HCT116 (cell line): ENCODE measurements around the gene VAMP1. TPM values are rescaled to one million over a fixed set of nuclear protein-coding genes. Genes with fewer than 3 reads are reported as not detected.

Source experiments
- ATAC-seq: fragments of 200-7000 bp; cut with Tn5 transposase; 2 replicates; pipeline ENCODE4 v1.9.1; 2020; ENCODE audit warnings: mild to moderate bottlenecking, moderate library complexity
- BruUV-seq: library from RNA; stranded (reverse); fragments of 400-500 nt; replicated peaks from 2 replicates; lab custom pipeline; 2021; lab: Mats Ljungman, UMichigan
- CTCF ChIA-PET: fragments of 300-600 bp; sonication (Branson Sonifier 250); formaldehyde crosslinking; loops from one replicate; lab custom pipeline; 2021; ENCODE audit warnings: antibody characterized with exemption; lab: Charles Lee
- POLR2A ChIA-PET: fragments of 300-600, 350-600 bp; sonication (Branson Sonifier 250); formaldehyde crosslinking; loops from one replicate; lab custom pipeline; 2021; ENCODE audit warnings: antibody characterized with exemption; lab: Charles Lee
- RAD21 ChIA-PET, 2 experiments: fragments of 300-600 bp; sonication (Branson Sonifier 250); formaldehyde crosslinking; loops; one replicate each; lab custom pipeline; 2023; ENCODE audit warnings: low total read pairs in 2 of 2; ENCODE audit not compliant: uncharacterized antibody in 2 of 2, unreplicated experiment in 2 of 2, low non-redundant PET in 1 of 2; lab: Charles Lee
- DNase-seq: peaks from one replicate; pipeline ENCODE4 v3.0.0-alpha.2; 2010; ENCODE audit warnings: low read depth, low spot score
- H2AFZ ChIP-seq: fragments of 200-600 bp; shearing (Covaris generic), sonication (generic); 2 replicates; pipeline ENCODE4 v1.6.1; 2017; ENCODE audit warnings: low read depth, mixed run types, mixed read lengths, antibody characterized with exemption, low read length; ENCODE audit not compliant: poor library complexity, severe bottlenecking
- H3K27ac ChIP-seq: 2 replicates; pipeline ENCODE4 v1.5.1; 2012; ENCODE audit warnings: low read depth, low read length
- H3K27me3 ChIP-seq: fragments of 200-600 bp; sonication (generic); 2 replicates; pipeline ENCODE4 v1.6.1; 2016; ENCODE audit warnings: mixed run types, low read length, mixed read lengths; ENCODE audit not compliant: insufficient read depth
- H3K36me3 ChIP-seq, 2 experiments: fragments of 200-500 bp in 1 of 2; fragments of 200-600 bp in 1 of 2; sonication (Bioruptor generic) in 1 of 2; sonication (generic) in 1 of 2; 2 replicates each; pipeline versions ENCODE4 v1.5.1 to v1.6.1; 2014 to 2016; ENCODE audit warnings: low read length in 2 of 2, inconsistent platforms in 1 of 2, mixed read lengths in 1 of 2, mixed run types in 1 of 2; ENCODE audit not compliant: insufficient read depth in 2 of 2, control insufficient read depth in 1 of 2
- H3K4me1 ChIP-seq, 2 experiments: fragments of 200-600 bp in 1 of 2; sonication (generic) in 1 of 2; 2 replicates each; pipeline versions ENCODE4 v1.5.1 to v1.6.1; 2012 to 2017; ENCODE audit warnings: low read length in 2 of 2, inconsistent platforms in 1 of 2, mild to moderate bottlenecking in 1 of 2, mixed read lengths in 1 of 2, mixed run types in 1 of 2, moderate library complexity in 1 of 2; ENCODE audit not compliant: insufficient read depth in 2 of 2, control insufficient read depth in 1 of 2
- H3K4me2 ChIP-seq: fragments of 200-600 bp; sonication (generic); 2 replicates; pipeline ENCODE4 v1.6.1; 2017; ENCODE audit warnings: mixed run types, low read length, mixed read lengths
- H3K4me3 ChIP-seq, 2 experiments: fragments of 200-600 bp in 1 of 2; sonication (generic) in 1 of 2; replicated peaks in 1 of 2; 2 replicates each; pipeline ENCODE4 v1.5.1; 2011 to 2016; ENCODE audit warnings: low read length in 2 of 2, control low read depth in 1 of 2, low read depth in 1 of 2, mild to moderate bottlenecking in 1 of 2, mixed read lengths in 1 of 2, mixed run types in 1 of 2
- H3K79me2 ChIP-seq: fragments of 200-600 bp; sonication (generic); 2 replicates; pipeline ENCODE4 v1.6.1; 2017; ENCODE audit warnings: mild to moderate bottlenecking, mixed run types, low read length, moderate library complexity, mixed read lengths; ENCODE audit not compliant: insufficient read depth
- H3K9ac ChIP-seq: fragments of 200-600 bp; sonication (generic); 2 replicates; pipeline ENCODE4 v1.6.1; 2016; ENCODE audit warnings: low read length, mixed read lengths
- H3K9me2 ChIP-seq: fragments of 200-600 bp; sonication (generic), shearing (Covaris generic); 2 replicates; pipeline ENCODE4 v1.6.1; 2017; ENCODE audit warnings: mixed run types, mild to moderate bottlenecking, moderate library complexity; ENCODE audit not compliant: insufficient read depth
- H3K9me3 ChIP-seq, 2 experiments: fragments of 200-500 bp in 1 of 2; fragments of 200-600 bp in 1 of 2; sonication (Bioruptor generic) in 1 of 2; sonication (generic) in 1 of 2; 2 replicates each; pipeline ENCODE4 v1.6.1; 2014 to 2017; ENCODE audit warnings: low read length in 2 of 2, mixed read lengths in 2 of 2, inconsistent platforms in 1 of 2, low read depth in 1 of 2, mild to moderate bottlenecking in 1 of 2, mixed run types in 1 of 2, moderate library complexity in 1 of 2; ENCODE audit not compliant: control insufficient read depth in 1 of 2, insufficient read depth in 1 of 2
- H4K20me1 ChIP-seq: fragments of 200-600 bp; sonication (generic), shearing (Covaris generic); 2 replicates; pipeline ENCODE4 v1.6.1; 2017; ENCODE audit warnings: mixed run types, mild to moderate bottlenecking, moderate library complexity; ENCODE audit not compliant: insufficient read depth
- EZH2phosphoT487 ChIP-seq: fragments of 200-600 bp; IDR thresholded peaks from 2 replicates; pipeline ENCODE4 v1.6.1; 2018; ENCODE audit warnings: antibody characterized with exemption, borderline replicate concordance
- POLR2AphosphoS5 ChIP-seq: IDR thresholded peaks from 2 replicates; pipeline ENCODE4 v1.6.1; 2011; ENCODE audit warnings: mild to moderate bottlenecking, low read depth, low read length, moderate library complexity
- SIN3A ChIP-seq: IDR thresholded peaks from 2 replicates; pipeline ENCODE4 v1.6.1; 2012; ENCODE audit warnings: low read depth
- ZBTB33 ChIP-seq: IDR thresholded peaks from 2 replicates; pipeline ENCODE4 v1.6.1; 2011; ENCODE audit warnings: mild to moderate bottlenecking, low read length, moderate library complexity; ENCODE audit not compliant: insufficient replicate concordance; ENCODE audit errors: extremely low read depth
- intact Hi-C: fragments of 100-400 bp; cut with micrococcal nuclease; formaldehyde crosslinking; loops from 2 replicates; pipeline ENCODE4 v1.10.0; 2022
- total RNA-seq: library from RNA; stranded (reverse); gene quantifications from one replicate; pipeline ENCODE4 v1.2.1, GENCODE V29; 2021; ENCODE audit not compliant: unreplicated experiment

Gene VAMP1
- total RNA-seq, 1 experiment from 2014 or later = 12.1 TPM

GRCh38 chr12:6469609-6470374 is 685 bp downstream of the VAMP1 start:
- no peaks in the 10 kb centered on the region; the same call in 1 of the 2 replicates for H3K79me2 ChIP-seq
- no peaks in the 10 kb centered on the region for H4K20me1 ChIP-seq
- H3K9ac ChIP-seq = peak overlapping the region; percentile 85
- RAD21 ChIA-PET = interaction anchor here in 1 of 2 experiments (1.1 kb wide), 1 partner anchor 23 kb away, joined by 3 read pairs; the partner anchor contains the start of gene MRPL51
- no peaks in the 10 kb centered on the region for H3K9me2 ChIP-seq
- H3K4me2 ChIP-seq = peak overlapping the region; percentile 100
- no peak for ATAC-seq
- H2AFZ ChIP-seq = no peak overlapping the region
- H3K27me3 ChIP-seq = no peaks in the 10 kb centered on the region
- intact Hi-C loops = loop anchor here (1.0 to 5.0 kb wide), 3 partner anchors 39 to 132 kb away; no protein-coding TSS in a partner anchor
- peaks cover 11 to 27% of the 10 kb centered on the region in 2 experiments for H3K4me1 ChIP-seq
- TF ChIP-seq POLR2AphosphoS5 (0 out of 2 replicates have a peak, but pooled peaks have one; percentile 15), SIN3A (no peak), EZH2phosphoT487 (no peak), ZBTB33 (no peak)
- H3K36me3 ChIP-seq = peaks cover 3 to 8% of the 10 kb centered on the region in 2 experiments; a peak in 3 of 4 replicates
- CTCF ChIA-PET = interaction anchor here (1.3 to 1.4 kb wide), 2 partner anchors 15 to 144 kb away, joined by 3 to 6 read pairs; no protein-coding TSS in a partner anchor
- peak overlapping the region; percentile 72; the same call in 1 of the 2 replicates for H3K27ac ChIP-seq
- POLR2A ChIA-PET = interaction anchor here (0.9 to 2.9 kb wide), 17 partner anchors 10 to 182 kb away, joined by 3 to 18 read pairs (median 5); partner anchors contain the start of genes GAPDH, LPAR5 and MRPL51
- DNase-seq = no peak
- TSS peak; percentile 56 for BruUV-seq
- peak overlapping the region; percentile 62 to 88 for H3K4me3 ChIP-seq
- no peaks in the 10 kb centered on the region for H3K9me3 ChIP-seq
